GM12878 (cell line): ENCODE measurements around the gene ADAT3. TPM values are rescaled to one million over a fixed set of nuclear protein-coding genes. Genes with fewer than 3 reads are reported as not detected.
A peak's percentile ranks its signal among the peaks of the same experiment; 100 is the strongest.

ENCODE experiments used
- ATAC-seq: fragments of 200-7000 bp; cut with Tn5 transposase; 3 replicates; pipeline ENCODE4 v1.9.1; 2020; ENCODE audit warnings: mild to moderate bottlenecking, moderate library complexity
- BruUV-seq: library from RNA; stranded (reverse); fragments of 400-500 nt; replicated peaks from 2 replicates; lab custom pipeline; 2021; lab: Mats Ljungman, UMichigan
- CTCF ChIA-PET: fragments of 300-600 bp; sonication (Branson Sonifier 250); formaldehyde crosslinking; extraction: SDS; loops from one replicate; lab custom pipeline; 2021; ENCODE audit warnings: inconsistent platforms; lab: Yijun Ruan, JAX
- POLR2A ChIA-PET: fragments of 350-600 bp; formaldehyde crosslinking; extraction: SDS; loops from one replicate; lab custom pipeline; 2021; ENCODE audit warnings: inconsistent platforms; lab: Charles Lee
- RAD21 ChIA-PET: fragments of 300-600 bp; sonication (Branson Sonifier 250); formaldehyde crosslinking; loops from one replicate; lab custom pipeline; 2023; ENCODE audit warnings: antibody characterized with exemption; ENCODE audit not compliant: unreplicated experiment; lab: Charles Lee
- SMC1A ChIA-PET: fragments of 300-600 bp; sonication (Branson Sonifier 250); formaldehyde crosslinking; loops from one replicate; lab custom pipeline; 2023; ENCODE audit not compliant: unreplicated experiment, uncharacterized antibody; lab: Charles Lee
- DNase-seq: peaks from one replicate; pipeline ENCODE4 v3.0.0-alpha.2; 2011; ENCODE audit warnings: low read depth, low spot score
- FAIRE-seq: peaks from 3 replicates; lab custom pipeline; 2011; peaks lifted over from hg19 to GRCh38; lab: Jason Lieb, UNC
- H2AFZ ChIP-seq: 2 replicates; pipeline ENCODE4 v1.6.0; 2011; ENCODE audit warnings: low read depth, low read length, control low read depth; ENCODE audit not compliant: control insufficient read depth
- H3K27ac ChIP-seq: 2 replicates; pipeline ENCODE4 v1.5.1; 2011; ENCODE audit warnings: control low read depth; ENCODE audit not compliant: control insufficient read depth, insufficient read depth
- H3K27me3 ChIP-seq, 2 experiments: replicated peaks in 1 of 2; 2 replicates each; pipeline versions ENCODE4 v1.6.0 to v1.6.1; 2011; ENCODE audit warnings: low read length in 1 of 2; ENCODE audit not compliant: control insufficient read depth in 2 of 2, insufficient read depth in 2 of 2
- H3K36me3 ChIP-seq, 2 experiments: 2 replicates each; pipeline ENCODE4 v1.5.1; 2011; ENCODE audit warnings: low read length in 1 of 2; ENCODE audit not compliant: control insufficient read depth in 2 of 2, insufficient read depth in 2 of 2
- H3K4me1 ChIP-seq: 2 replicates; pipeline ENCODE4 v1.6.1; 2011; ENCODE audit warnings: mild to moderate bottlenecking, low read length, moderate library complexity, mixed read lengths; ENCODE audit not compliant: control insufficient read depth, insufficient read depth
- H3K4me2 ChIP-seq: 2 replicates; pipeline ENCODE4 v1.6.0; 2011; ENCODE audit warnings: control low read depth; ENCODE audit not compliant: control insufficient read depth, insufficient read depth
- H3K4me3 ChIP-seq: fragments of 200-600 bp; sonication (generic); 2 replicates; pipeline ENCODE4 v1.5.1; 2016
- H3K79me2 ChIP-seq: 2 replicates; pipeline ENCODE4 v1.6.0; 2011; ENCODE audit warnings: low read length; ENCODE audit not compliant: control insufficient read depth, insufficient read depth
- H3K9ac ChIP-seq: 2 replicates; pipeline ENCODE4 v1.8.0; 2011; ENCODE audit warnings: low read length, control low read depth, mixed read lengths; ENCODE audit not compliant: control insufficient read depth, insufficient read depth
- H3K9me3 ChIP-seq: replicated peaks from 3 replicates; pipeline ENCODE4 v1.5.1; 2011; ENCODE audit warnings: mild to moderate bottlenecking, low read length; ENCODE audit not compliant: control insufficient read depth, insufficient read depth
- H4K20me1 ChIP-seq: 2 replicates; pipeline ENCODE4 v1.6.0; 2011; ENCODE audit not compliant: control insufficient read depth, insufficient read depth
- EED ChIP-seq: sonication (generic); IDR thresholded peaks from 2 replicates; pipeline ENCODE4 v1.6.1; 2016; ENCODE audit warnings: antibody characterized with exemption, low read depth
- ETV6 ChIP-seq, 2 experiments: fragments of 450-650 bp in 1 of 2; IDR thresholded peaks in 1 of 2; conservative IDR thresholded peaks in 1 of 2; 2 replicates each; pipeline ENCODE4 v1.6.1; 2014; ENCODE audit warnings: antibody characterized with exemption in 1 of 2, borderline replicate concordance in 1 of 2, low read depth in 1 of 2, mild to moderate bottlenecking in 1 of 2, moderate library complexity in 1 of 2
- FOXK2 ChIP-seq: fragments of 450-650 bp; IDR thresholded peaks from 2 replicates; pipeline ENCODE4 v1.6.1; 2017; ENCODE audit warnings: mild to moderate bottlenecking, moderate library complexity
- MYC ChIP-seq: IDR thresholded peaks from 2 replicates; pipeline ENCODE4 v1.6.1; 2011; ENCODE audit warnings: mild to moderate bottlenecking, low read length, moderate library complexity, inconsistent platforms; ENCODE audit not compliant: insufficient read depth, insufficient replicate concordance, insufficient read length, severe bottlenecking
- RUNX3 ChIP-seq: IDR thresholded peaks from 2 replicates; pipeline ENCODE4 v1.6.1; 2012; ENCODE audit warnings: low read length, inconsistent platforms
- SPI1 ChIP-seq: IDR thresholded peaks from 2 replicates; pipeline ENCODE4 v1.6.1; 2011; ENCODE audit warnings: low read depth, mild to moderate bottlenecking, low read length, moderate library complexity, borderline replicate concordance; ENCODE audit not compliant: insufficient read depth
- ZNF384 ChIP-seq: IDR thresholded peaks from 2 replicates; pipeline ENCODE4 v1.6.1; 2012; ENCODE audit warnings: low read depth, mild to moderate bottlenecking, low read length, improper control_type of control experiment, borderline replicate concordance
- WGBS: methylation state at CpG from one replicate; pipeline ENCODE4 v1.1.6; 2016; ENCODE audit warnings: low lambda C conversion rate; ENCODE audit not compliant: insufficient replicate concordance, insufficient coverage; ENCODE audit errors: missing lambda C conversion rate; 5-methylcytosine and 5-hydroxymethylcytosine counted together
- in situ Hi-C: fragments of 300-500 bp; cut with MboI; formaldehyde crosslinking; loops from 9 replicates; pipeline ENCODE4 v1.14.3; 2018; ENCODE audit warnings: mixed read lengths
- intact Hi-C: fragments of 100-400 bp; cut with micrococcal nuclease; formaldehyde crosslinking; loops from one replicate; pipeline ENCODE4 v1.14.2; 2022; ENCODE audit not compliant: unreplicated experiment
- polyA plus RNA-seq, 11 experiments: library from polyadenylated mRNA; depleted of rRNA in 4 of 11; unstranded in 6 of 11; stranded (reverse) in 5 of 11; fragments of >200 nt; fragmentation: Nextera tagmentation in 4 of 11; fragmentation: Illumina TruSeq in 1 of 11; extraction: Ambion mirVana in 4 of 11; extraction: Trizol in 1 of 11; gene quantifications; 1 replicate in 1 of 11; 2 replicates in 10 of 11; pipeline versions ENCODE4 v1.2.1 to v1.2.3, GENCODE V29; 2011 to 2016; ENCODE audit warnings: inconsistent platforms in 2 of 11, missing spikeins in 2 of 11, low read depth in 1 of 11
- total RNA-seq, 4 experiments: library from RNA; depleted of rRNA in 3 of 4; stranded (reverse); fragments of >200 nt in 3 of 4; fragmentation: Illumina TruSeq in 1 of 4; extraction: Trizol in 1 of 4; gene quantifications; 2 replicates each; pipeline versions ENCODE4 v1.2.1 to v1.2.3, GENCODE V29; 2013 to 2021
- TF ChIP-seq, protein P1 (sequence below): fragments of 450-650 bp; formaldehyde crosslinking; IDR thresholded peaks from 2 replicates; pipeline ENCODE4 v1.4.0; 2020; ENCODE audit warnings: mild to moderate bottlenecking, moderate library complexity
- TF ChIP-seq, protein P2 (sequence below): fragments of 450-650 bp; IDR thresholded peaks from 2 replicates; pipeline ENCODE4 v1.6.1; 2017; ENCODE audit warnings: mild to moderate bottlenecking, low read depth, inconsistent platforms; ENCODE audit not compliant: poor library complexity, severe bottlenecking

Gene ADAT3
- total and polyA plus RNA-seq, 10 of the 15 experiments (the other 5 are each of a cell fraction or from before 2014, with no cell fraction given): 0.27 to 11.8 (median 7.7) TPM; not detected in 3

DNA sequence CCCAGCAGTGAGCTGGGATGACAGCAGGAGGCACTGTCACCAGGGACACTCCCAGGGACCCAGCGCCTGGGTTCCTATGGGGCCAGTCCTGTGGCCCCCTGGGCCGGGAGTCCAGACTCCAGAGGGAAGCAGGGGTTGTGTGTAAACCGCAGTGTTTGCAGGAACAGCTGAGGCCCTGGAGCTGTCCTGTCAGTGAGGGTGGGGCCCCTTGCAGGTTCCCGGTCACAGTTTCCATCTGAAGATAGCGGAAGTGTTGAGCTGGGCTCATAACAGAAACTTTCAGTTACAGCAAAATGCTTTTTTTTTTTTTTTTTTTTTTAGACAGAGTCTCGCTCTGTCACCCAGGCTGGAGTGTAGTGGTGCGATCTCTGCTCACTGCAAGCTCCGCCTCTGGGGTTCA lies 18.1 kb downstream of the ADAT3 start:
- no peak for FAIRE-seq
- POLR2A ChIA-PET: interaction anchor here (1.3 kb wide), 1 partner anchor 25 kb away, joined by 7 read pairs; no protein-coding TSS in a partner anchor
- no peak overlapping the region for H3K4me3 ChIP-seq

DNA sequence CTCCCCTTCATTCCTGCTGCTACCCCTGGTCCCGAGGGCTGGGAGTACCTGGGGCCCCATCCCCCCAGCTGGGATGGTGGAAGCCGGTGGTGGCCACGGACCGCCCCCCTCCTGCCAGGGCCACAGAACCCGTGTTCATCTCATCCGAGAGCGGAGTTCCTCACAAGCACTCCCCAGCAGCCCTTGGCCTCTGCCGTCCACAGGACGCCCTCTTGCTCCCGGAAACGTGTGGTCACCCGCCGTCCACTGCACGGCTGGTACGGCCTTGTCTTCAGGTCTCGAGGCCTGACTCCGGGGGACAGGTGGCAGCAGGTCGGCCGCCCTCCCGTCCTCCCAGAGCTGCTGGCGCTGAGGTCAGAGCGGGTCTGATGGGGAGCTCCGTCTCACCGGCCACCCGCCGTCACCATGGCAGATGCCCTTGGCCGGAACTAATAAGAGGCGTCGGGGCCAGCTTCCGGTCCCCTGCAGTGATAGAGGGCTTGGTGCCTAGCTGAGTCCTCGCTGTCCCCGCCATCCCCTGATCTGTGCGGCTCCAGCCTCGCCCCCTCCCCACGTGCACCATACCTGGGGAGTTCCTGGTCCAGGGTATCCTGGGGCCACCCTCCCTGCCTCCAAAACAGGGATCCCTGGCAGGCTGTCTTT lies 19.2 kb downstream of the ADAT3 start:
- CTCF ChIA-PET: interaction anchor here (1.5 kb wide), 1 partner anchor 27 kb away, joined by 4 read pairs; no protein-coding TSS in a partner anchor
- BruUV-seq: no TSS peak
- DNase-seq: no peak
- Histone ChIP-seq H3K79me2 (no peaks in the 10 kb centered on the region), H3K4me2 (no peak overlapping the region), H3K36me3 (peaks cover 5 to 6% of the 10 kb centered on the region in 2 experiments; a peak in 3 of 4 replicates), H4K20me1 (no peaks in the 10 kb centered on the region), H3K4me1 (peaks cover 23% of the 10 kb centered on the region), H3K27ac (no peak overlapping the region), H3K27me3 (no peaks in the 10 kb centered on the region), H3K4me3 (no peak overlapping the region), H3K9ac (no peak overlapping the region), H2AFZ (no peak overlapping the region), H3K9me3 (no peaks in the 10 kb centered on the region)
- no peak for ATAC-seq
- POLR2A ChIA-PET: interaction anchor here (1.3 kb wide), 1 partner anchor 26 kb away, joined by 7 read pairs; no protein-coding TSS in a partner anchor
- SMC1A ChIA-PET: no interaction called here
- RAD21 ChIA-PET: interaction anchor here (1.0 kb wide), 1 partner anchor 27 kb away, joined by 3 read pairs; no protein-coding TSS in a partner anchor
- intact Hi-C loops (no loop called here), in situ Hi-C loops (no loop called here)
- WGBS: 96% methylated on average over 35 of the region's 35 CpGs
- FAIRE-seq: no peak
- TF ChIP-seq MYC: no peak
- TF ChIP-seq, protein P1, sequence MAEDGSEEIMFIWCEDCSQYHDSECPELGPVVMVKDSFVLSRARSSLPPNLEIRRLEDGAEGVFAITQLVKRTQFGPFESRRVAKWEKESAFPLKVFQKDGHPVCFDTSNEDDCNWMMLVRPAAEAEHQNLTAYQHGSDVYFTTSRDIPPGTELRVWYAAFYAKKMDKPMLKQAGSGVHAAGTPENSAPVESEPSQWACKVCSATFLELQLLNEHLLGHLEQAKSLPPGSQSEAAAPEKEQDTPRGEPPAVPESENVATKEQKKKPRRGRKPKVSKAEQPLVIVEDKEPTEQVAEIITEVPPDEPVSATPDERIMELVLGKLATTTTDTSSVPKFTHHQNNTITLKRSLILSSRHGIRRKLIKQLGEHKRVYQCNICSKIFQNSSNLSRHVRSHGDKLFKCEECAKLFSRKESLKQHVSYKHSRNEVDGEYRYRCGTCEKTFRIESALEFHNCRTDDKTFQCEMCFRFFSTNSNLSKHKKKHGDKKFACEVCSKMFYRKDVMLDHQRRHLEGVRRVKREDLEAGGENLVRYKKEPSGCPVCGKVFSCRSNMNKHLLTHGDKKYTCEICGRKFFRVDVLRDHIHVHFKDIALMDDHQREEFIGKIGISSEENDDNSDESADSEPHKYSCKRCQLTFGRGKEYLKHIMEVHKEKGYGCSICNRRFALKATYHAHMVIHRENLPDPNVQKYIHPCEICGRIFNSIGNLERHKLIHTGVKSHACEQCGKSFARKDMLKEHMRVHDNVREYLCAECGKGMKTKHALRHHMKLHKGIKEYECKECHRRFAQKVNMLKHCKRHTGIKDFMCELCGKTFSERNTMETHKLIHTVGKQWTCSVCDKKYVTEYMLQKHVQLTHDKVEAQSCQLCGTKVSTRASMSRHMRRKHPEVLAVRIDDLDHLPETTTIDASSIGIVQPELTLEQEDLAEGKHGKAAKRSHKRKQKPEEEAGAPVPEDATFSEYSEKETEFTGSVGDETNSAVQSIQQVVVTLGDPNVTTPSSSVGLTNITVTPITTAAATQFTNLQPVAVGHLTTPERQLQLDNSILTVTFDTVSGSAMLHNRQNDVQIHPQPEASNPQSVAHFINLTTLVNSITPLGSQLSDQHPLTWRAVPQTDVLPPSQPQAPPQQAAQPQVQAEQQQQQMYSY (CRISPR knock-in tag): no peak
- TF ChIP-seq, protein P2, sequence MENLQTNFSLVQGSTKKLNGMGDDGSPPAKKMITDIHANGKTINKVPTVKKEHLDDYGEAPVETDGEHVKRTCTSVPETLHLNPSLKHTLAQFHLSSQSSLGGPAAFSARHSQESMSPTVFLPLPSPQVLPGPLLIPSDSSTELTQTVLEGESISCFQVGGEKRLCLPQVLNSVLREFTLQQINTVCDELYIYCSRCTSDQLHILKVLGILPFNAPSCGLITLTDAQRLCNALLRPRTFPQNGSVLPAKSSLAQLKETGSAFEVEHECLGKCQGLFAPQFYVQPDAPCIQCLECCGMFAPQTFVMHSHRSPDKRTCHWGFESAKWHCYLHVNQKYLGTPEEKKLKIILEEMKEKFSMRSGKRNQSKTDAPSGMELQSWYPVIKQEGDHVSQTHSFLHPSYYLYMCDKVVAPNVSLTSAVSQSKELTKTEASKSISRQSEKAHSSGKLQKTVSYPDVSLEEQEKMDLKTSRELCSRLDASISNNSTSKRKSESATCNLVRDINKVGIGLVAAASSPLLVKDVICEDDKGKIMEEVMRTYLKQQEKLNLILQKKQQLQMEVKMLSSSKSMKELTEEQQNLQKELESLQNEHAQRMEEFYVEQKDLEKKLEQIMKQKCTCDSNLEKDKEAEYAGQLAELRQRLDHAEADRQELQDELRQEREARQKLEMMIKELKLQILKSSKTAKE: no peak

More for the DNA sequence above, 18.1 kb downstream of the ADAT3 start:
- Histone ChIP-seq H3K9ac (no peak overlapping the region), H3K9me3 (no peaks in the 10 kb centered on the region), H3K36me3 (peaks cover 5 to 8% of the 10 kb centered on the region in 2 experiments; a peak in 3 of 4 replicates), H4K20me1 (no peaks in the 10 kb centered on the region), H3K79me2 (no peaks in the 10 kb centered on the region), H2AFZ (no peak overlapping the region), H3K27ac (no peak overlapping the region; the same call in 1 of the 2 replicates), H3K27me3 (no peaks in the 10 kb centered on the region), H3K4me1 (peaks cover 23% of the 10 kb centered on the region), H3K4me2 (no peak overlapping the region)
- ChIA-PET CTCF (interaction anchor here (1.5 kb wide), 1 partner anchor 26 kb away, joined by 4 read pairs; no protein-coding TSS in a partner anchor), RAD21 (interaction anchor here (1.0 kb wide), 1 partner anchor 26 kb away, joined by 3 read pairs; no protein-coding TSS in a partner anchor), SMC1A (no interaction called here)
- in situ Hi-C loops (no loop called here), intact Hi-C loops (no loop called here)
- DNase-seq (no peak), ATAC-seq (peak; percentile 68)
- peak; percentile 53; the same call in 1 of the 2 replicates for TF ChIP-seq ZNF384
- TF ChIP-seq EED: 0 out of 2 replicates have a peak, but pooled peaks have one; percentile 21
- TF ChIP-seq RUNX3: peak; percentile 37; the same call in 1 of the 2 replicates
- TF ChIP-seq SPI1: 0 out of 2 replicates have a peak, but pooled peaks have one; percentile 17
- no peak for TF ChIP-seq ETV6 (conservative IDR thresholded peaks at IDR 0.05 in 1 of 2, IDR thresholded peaks at IDR 0.05 in 1 of 2; ENCODE audit: borderline replicate concordance in 1 of 2, low read depth in 1 of 2)
- no peak for TF ChIP-seq FOXK2
- WGBS: 52% methylated on average over 6 of the region's 8 CpGs
- no TSS peak for BruUV-seq
